Left ventricle myocardium inferior (tissue), 1 donor: ENCODE data around the gene DOC2A. TPM values are rescaled to one million over a fixed set of nuclear protein-coding genes. Genes with fewer than 3 reads are reported as not detected.

Experiments
- DNase-seq: peaks from one replicate; pipeline ENCODE4 v3.0.0-alpha.2; 2020
- H3K27ac ChIP-seq: fragments of 200-600 bp; replicated peaks from 2 replicates; pipeline ENCODE4 v1.8.0; 2021
- H3K27me3 ChIP-seq: fragments of 200-600 bp; 2 replicates; pipeline ENCODE4 v1.8.0; 2021; ENCODE audit warnings: low read depth
- H3K36me3 ChIP-seq: fragments of 200-600 bp; 2 replicates; pipeline ENCODE4 v1.8.0; 2021
- H3K4me1 ChIP-seq: fragments of 200-600 bp; 2 replicates; pipeline ENCODE4 v1.8.0; 2021
- H3K4me3 ChIP-seq: fragments of 200-600 bp; 2 replicates; pipeline ENCODE4 v1.8.0; 2021; ENCODE audit warnings: mild to moderate bottlenecking, moderate library complexity
- H3K9me3 ChIP-seq: fragments of 200-600 bp; replicated peaks from 2 replicates; pipeline ENCODE4 v1.8.0; 2021
- intact Hi-C: fragments of 100-400 bp; cut with micrococcal nuclease; formaldehyde crosslinking; loops from one replicate; pipeline ENCODE4 v1.11.0; 2022
- total RNA-seq: library from RNA; stranded (reverse); fragmentation: NEBNext Ultra II Directional; extraction: Animal tissue kit (Norgen Biotek cat#: 25700); gene quantifications from one replicate; pipeline ENCODE4 v1.2.1, GENCODE V29; 2021
- TF ChIP-seq, protein P1 (sequence below): fragments of 200-600 bp; IDR thresholded peaks from 2 replicates; pipeline ENCODE4 v1.8.0; 2021; ENCODE audit warnings: antibody characterized with exemption, mild to moderate bottlenecking, borderline replicate concordance
- donor health status: DM: no; HTN: yes; CAD: no; lungs with severe emphysema.

The DOC2A gene
- total RNA-seq, 1 donor from 2014 or later = 0.66 TPM

DNA sequence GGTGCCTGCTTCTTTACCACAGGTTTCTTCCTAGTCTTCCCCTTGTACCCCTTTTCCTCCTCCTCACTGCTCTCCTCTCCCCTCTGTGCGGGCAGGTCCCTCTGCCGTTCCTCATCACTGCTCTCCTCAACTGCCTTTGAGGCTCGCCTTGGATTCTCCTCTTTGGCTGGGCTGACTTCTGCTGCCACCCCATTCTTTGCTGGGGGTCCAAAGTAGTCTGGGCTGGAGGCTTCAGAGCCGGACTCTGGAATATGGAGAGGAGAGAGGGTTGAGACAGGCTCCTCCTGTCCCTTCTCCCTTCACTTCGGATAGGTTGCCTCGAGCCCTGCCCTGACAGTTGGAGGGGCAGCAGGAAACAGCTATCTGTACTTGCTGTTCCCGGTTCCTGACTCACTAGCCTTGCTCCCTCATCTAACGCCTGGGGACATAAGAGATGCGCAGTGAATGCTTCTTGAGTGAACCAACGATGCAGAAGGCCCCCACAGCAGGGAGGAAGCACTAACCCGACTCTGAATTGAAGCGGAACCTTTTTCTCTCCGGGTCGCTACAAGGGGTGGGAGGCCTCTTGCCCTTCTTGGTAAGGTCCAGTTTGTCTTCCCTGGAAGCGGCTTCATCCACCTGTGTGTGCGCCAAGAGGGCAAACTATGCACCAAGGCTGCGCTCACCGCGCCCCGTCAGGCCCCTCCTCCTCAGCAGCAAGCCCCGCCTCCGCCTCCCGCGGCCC lies 16.1 kb downstream of the DOC2A start:
- H3K4me1 ChIP-seq = peaks cover 53% of the 10 kb centered on the region
- H3K4me3 ChIP-seq = peak overlapping the region; percentile 98
- no peaks in the 10 kb centered on the region for H3K27me3 ChIP-seq
- H3K9me3 ChIP-seq = no peaks in the 10 kb centered on the region
- peaks cover 55% of the 10 kb centered on the region for H3K36me3 ChIP-seq
- intact Hi-C loops = no loop called here
- TF ChIP-seq, protein P1, sequence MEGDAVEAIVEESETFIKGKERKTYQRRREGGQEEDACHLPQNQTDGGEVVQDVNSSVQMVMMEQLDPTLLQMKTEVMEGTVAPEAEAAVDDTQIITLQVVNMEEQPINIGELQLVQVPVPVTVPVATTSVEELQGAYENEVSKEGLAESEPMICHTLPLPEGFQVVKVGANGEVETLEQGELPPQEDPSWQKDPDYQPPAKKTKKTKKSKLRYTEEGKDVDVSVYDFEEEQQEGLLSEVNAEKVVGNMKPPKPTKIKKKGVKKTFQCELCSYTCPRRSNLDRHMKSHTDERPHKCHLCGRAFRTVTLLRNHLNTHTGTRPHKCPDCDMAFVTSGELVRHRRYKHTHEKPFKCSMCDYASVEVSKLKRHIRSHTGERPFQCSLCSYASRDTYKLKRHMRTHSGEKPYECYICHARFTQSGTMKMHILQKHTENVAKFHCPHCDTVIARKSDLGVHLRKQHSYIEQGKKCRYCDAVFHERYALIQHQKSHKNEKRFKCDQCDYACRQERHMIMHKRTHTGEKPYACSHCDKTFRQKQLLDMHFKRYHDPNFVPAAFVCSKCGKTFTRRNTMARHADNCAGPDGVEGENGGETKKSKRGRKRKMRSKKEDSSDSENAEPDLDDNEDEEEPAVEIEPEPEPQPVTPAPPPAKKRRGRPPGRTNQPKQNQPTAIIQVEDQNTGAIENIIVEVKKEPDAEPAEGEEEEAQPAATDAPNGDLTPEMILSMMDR = no peak
- peak overlapping the region; percentile 99 for H3K27ac ChIP-seq
- no peak for DNase-seq

DNA sequence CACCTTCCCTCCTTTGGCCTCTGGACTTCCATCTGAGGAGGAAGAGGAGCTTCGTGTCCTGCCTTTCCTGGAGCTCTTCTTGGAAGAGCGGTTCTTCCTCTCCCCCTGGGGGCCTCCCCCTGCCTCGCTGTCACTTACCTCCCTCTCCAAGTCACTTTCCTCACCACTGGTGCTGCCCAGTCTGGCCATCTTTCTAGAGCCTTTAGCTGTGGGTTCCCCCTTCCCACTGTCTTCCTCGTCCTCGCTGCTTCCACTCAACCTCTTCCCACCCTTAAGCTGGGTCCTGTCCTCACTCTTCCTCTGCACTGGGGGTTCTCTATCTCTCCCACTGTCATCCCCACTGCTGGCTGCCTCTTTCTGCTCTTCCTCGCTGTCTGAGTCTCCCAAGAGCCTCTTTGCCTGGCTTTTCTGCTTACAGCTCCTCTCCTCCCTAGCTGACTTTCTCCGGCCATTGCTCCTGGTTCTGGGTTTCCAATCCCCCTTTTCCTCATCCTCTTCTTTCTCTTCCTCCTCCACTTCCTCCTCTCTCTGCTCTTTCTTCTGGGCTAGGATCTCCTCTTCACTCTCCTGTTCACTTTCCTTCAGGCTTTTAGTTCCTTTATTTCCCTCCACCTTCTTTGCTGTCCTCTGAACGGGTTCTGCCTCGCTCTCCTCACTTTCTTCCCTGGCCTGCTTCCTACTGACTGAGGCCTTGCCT lies 16.8 kb downstream of the DOC2A start:
- H3K4me1 ChIP-seq = peaks cover 53% of the 10 kb centered on the region
- no peak overlapping the region for H3K27ac ChIP-seq
- TF ChIP-seq, protein P1 = no peak
- peak overlapping the region; percentile 98 for H3K4me3 ChIP-seq
- no peaks in the 10 kb centered on the region for H3K27me3 ChIP-seq
- H3K36me3 ChIP-seq = peaks cover 62% of the 10 kb centered on the region
- no peak for DNase-seq
- no peaks in the 10 kb centered on the region for H3K9me3 ChIP-seq
- intact Hi-C loops = no loop called here

DNA sequence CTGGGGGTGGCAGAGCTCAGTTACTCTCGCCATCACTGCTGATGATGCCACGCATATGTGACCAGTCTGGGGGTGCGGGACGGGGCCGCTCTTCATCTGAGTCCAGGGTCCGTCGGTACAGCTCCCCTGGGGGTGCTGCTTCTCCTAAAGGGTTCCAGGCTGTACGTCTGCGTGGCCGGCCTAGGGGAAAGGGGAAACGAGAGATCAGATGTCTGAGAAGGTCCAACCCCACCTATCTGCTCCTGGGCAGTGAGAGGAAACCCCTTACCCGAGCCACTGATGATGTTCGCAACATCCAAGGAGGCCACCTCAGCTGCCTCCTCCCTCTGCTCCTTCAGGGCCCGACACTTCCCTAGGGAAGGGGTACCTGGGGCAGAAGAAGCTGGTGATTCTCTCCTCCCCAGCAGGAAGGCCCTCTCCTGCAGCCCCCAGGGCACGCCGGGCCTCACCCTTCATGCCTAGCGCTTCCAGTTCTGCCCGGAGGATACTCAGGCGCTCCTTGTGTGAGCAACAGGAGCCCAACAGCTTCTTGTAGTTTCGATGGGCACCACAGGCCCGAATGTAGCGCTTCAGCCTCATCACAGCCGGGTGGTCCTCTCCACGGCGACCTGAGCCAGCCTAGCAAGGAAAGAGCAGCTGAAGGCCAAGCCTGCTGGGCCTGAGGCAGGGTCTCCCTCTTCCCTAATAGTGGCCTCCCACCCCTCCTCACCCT lies 17.5 kb downstream of the DOC2A start:
- no peak overlapping the region for H3K4me3 ChIP-seq
- intact Hi-C loops = no loop called here
- no peaks in the 10 kb centered on the region for H3K9me3 ChIP-seq
- H3K4me1 ChIP-seq = peaks cover 53% of the 10 kb centered on the region
- no peak for DNase-seq
- H3K36me3 ChIP-seq = peaks cover 67% of the 10 kb centered on the region
- no peak overlapping the region for H3K27ac ChIP-seq
- TF ChIP-seq, protein P1 = no peak
- no peaks in the 10 kb centered on the region for H3K27me3 ChIP-seq

DNA sequence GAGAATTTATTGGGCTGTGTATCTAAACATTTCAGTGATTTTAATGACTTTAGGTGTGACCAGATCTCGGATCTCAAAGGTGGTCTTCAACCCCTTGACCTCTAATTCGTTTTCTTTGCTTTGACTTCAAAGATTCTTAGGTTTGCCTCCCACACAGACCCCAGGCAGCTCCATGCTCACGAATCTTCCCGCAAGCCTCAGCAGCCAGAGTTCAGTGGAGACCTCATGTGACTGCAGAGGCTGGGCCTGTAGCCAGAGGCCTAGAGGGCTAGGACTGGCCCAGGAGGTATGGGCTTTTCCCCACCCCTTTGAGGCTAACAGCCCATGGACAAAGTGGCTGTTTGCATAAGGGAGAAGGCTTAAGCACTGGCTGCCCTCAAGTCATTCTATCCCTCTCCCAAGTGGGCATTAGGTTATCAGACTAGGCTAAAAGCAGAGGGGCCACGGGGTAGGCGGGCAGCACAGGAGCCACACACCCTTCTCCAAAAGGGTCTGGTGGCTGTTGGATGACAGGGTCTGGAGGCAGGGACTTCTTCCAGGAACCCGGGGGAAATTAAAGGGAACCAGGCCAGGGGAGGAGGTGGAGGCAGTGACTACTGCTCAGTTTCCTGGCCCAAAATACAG lies 18.4 kb downstream of the DOC2A start:
- Histone ChIP-seq H3K4me3 (no peak overlapping the region), H3K27ac (no peak overlapping the region), H3K36me3 (peaks cover 67% of the 10 kb centered on the region), H3K27me3 (no peaks in the 10 kb centered on the region), H3K9me3 (no peaks in the 10 kb centered on the region), H3K4me1 (peaks cover 50% of the 10 kb centered on the region)
- intact Hi-C loops = no loop called here
- no peak for DNase-seq
- TF ChIP-seq, protein P1 = no peak

DNA sequence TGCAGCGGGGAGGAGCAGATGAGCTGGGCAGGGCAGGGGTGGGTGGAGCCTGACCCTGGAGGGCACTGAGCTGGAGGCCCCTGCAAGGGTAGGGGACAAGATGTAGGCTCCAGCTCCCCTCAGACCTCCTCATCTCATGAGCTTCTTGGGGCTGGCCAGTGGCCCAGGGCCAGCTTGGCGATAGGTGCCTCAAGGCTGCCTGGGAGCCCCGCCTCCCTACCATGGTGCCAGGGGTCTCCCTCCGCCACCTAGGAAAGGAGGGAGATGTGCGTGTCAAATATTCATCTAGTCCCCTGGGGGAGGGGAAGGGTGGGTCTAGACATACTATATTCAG lies 19.3 kb downstream of the DOC2A start:
- intact Hi-C loops = no loop called here
- Histone ChIP-seq H3K36me3 (peaks cover 75% of the 10 kb centered on the region), H3K27me3 (no peaks in the 10 kb centered on the region), H3K4me1 (peaks cover 40% of the 10 kb centered on the region), H3K9me3 (no peaks in the 10 kb centered on the region), H3K4me3 (no peak overlapping the region), H3K27ac (no peak overlapping the region)
- TF ChIP-seq, protein P1 = no peak
- no peak for DNase-seq
